Astrocyte (in vitro differentiated cells and primary cell): ENCODE data around the gene NPRL2. TPM values are rescaled to one million over a fixed set of nuclear protein-coding genes. Genes with fewer than 3 reads are reported as not detected.

Experiments
- DNase-seq: peaks from one replicate; pipeline ENCODE4 v3.0.0-alpha.2; 2010; ENCODE audit warnings: low read depth
- FAIRE-seq: peaks from 2 replicates; lab custom pipeline; 2011; peaks lifted over from hg19 to GRCh38; lab: Jason Lieb, UNC
- H2AFZ ChIP-seq: 2 replicates; pipeline ENCODE4 v1.6.0; 2012; ENCODE audit warnings: low read depth, low read length, inconsistent platforms
- H3K27ac ChIP-seq: 2 replicates; pipeline ENCODE4 v1.5.1; 2011; ENCODE audit warnings: low read depth, low read length, inconsistent platforms
- H3K27me3 ChIP-seq: 2 replicates; pipeline ENCODE4 v1.6.0; 2011; ENCODE audit warnings: low read length, inconsistent platforms; ENCODE audit not compliant: insufficient read depth
- H3K36me3 ChIP-seq: 2 replicates; pipeline ENCODE4 v1.5.1; 2011; ENCODE audit warnings: low read length, inconsistent platforms; ENCODE audit not compliant: insufficient read depth
- H3K4me1 ChIP-seq: 2 replicates; pipeline ENCODE4 v1.5.1; 2011; ENCODE audit warnings: low read length, inconsistent platforms; ENCODE audit not compliant: insufficient read depth
- H3K4me2 ChIP-seq: 2 replicates; pipeline ENCODE4 v1.6.0; 2012; ENCODE audit warnings: low read length, inconsistent platforms
- H3K4me3 ChIP-seq: 2 replicates; pipeline ENCODE4 v1.5.1; 2011; ENCODE audit warnings: low read depth, mild to moderate bottlenecking, low read length, inconsistent platforms; ENCODE audit not compliant: insufficient read depth
- H3K79me2 ChIP-seq: 2 replicates; pipeline ENCODE4 v1.6.0; 2012; ENCODE audit warnings: mild to moderate bottlenecking, low read length, inconsistent platforms; ENCODE audit not compliant: insufficient read depth
- H3K9ac ChIP-seq: 2 replicates; pipeline ENCODE4 v1.6.0; 2012; ENCODE audit warnings: mild to moderate bottlenecking, low read length, inconsistent platforms
- H3K9me3 ChIP-seq: 2 replicates; pipeline ENCODE4 v1.5.1; 2012; ENCODE audit warnings: low read depth, mild to moderate bottlenecking, low read length, inconsistent platforms; ENCODE audit not compliant: insufficient read depth
- H4K20me1 ChIP-seq: 2 replicates; pipeline ENCODE4 v1.6.0; 2012; ENCODE audit warnings: low read length, inconsistent platforms; ENCODE audit not compliant: insufficient read depth
- H3K27ac Mint-ChIP-seq: one replicate; pipeline ENCODE4 v1.8.0; 2021; ENCODE audit warnings: mild to moderate bottlenecking, mixed read lengths; ENCODE audit not compliant: unreplicated experiment
- H3K27me3 Mint-ChIP-seq: one replicate; pipeline ENCODE4 v1.8.0; 2021; ENCODE audit warnings: low read depth, mixed read lengths; ENCODE audit not compliant: unreplicated experiment
- H3K36me3 Mint-ChIP-seq: one replicate; pipeline ENCODE4 v1.8.0; 2021; ENCODE audit warnings: low read depth, mixed read lengths; ENCODE audit not compliant: unreplicated experiment
- H3K4me1 Mint-ChIP-seq: one replicate; pipeline ENCODE4 v1.8.0; 2021; ENCODE audit warnings: low read depth, mixed read lengths; ENCODE audit not compliant: unreplicated experiment
- H3K4me3 Mint-ChIP-seq: one replicate; pipeline ENCODE4 v1.8.0; 2021; ENCODE audit warnings: mild to moderate bottlenecking, moderate library complexity, mixed read lengths; ENCODE audit not compliant: unreplicated experiment
- H3K9me3 Mint-ChIP-seq: one replicate; pipeline ENCODE4 v1.8.0; 2021; ENCODE audit warnings: mild to moderate bottlenecking, mixed read lengths; ENCODE audit not compliant: unreplicated experiment
- CTCF ChIP-seq: IDR thresholded peaks from 2 replicates; pipeline ENCODE4 v1.5.1; 2011; ENCODE audit warnings: low read depth, mild to moderate bottlenecking, inconsistent platforms, low read length, moderate library complexity; ENCODE audit not compliant: insufficient read depth
- EZH2 ChIP-seq: IDR thresholded peaks from 2 replicates; pipeline ENCODE4 v1.6.1; 2012; ENCODE audit warnings: mild to moderate bottlenecking, low read length, inconsistent platforms; ENCODE audit not compliant: insufficient read depth
- total RNA-seq: library from RNA; stranded (reverse); gene quantifications from 2 replicates; pipeline ENCODE4 v1.2.1, GENCODE V29; 2021

NPRL2 gene
- total RNA-seq, 1 donor from 2014 or later: 15.7 TPM

DNA sequence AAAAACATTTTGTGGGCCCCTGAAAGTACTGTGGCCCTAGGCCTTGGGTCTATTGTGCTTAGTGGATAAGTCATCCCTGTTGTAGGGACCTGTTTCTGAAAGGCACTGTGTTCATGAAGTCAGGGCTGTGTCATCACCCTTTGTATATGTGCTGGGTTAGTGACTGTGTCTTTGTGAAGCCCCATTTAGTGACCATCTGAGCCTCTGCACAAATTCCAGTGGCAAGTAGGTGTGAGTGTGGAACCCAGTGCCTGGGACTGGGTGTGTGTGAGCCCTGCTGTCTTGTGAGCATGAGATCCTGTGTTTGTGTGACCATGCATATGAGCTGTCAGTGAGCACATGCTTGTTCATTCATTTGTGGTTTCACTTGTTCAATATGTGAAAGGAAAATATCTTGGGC is 46.0 kb downstream of the NPRL2 start:
- Histone ChIP-seq H3K9ac (no peak overlapping the region), H3K27ac (no peak overlapping the region), H3K4me3 (no peak overlapping the region), H3K27me3 (no peaks in the 10 kb centered on the region), H3K4me1 (peaks cover 8% of the 10 kb centered on the region), H3K36me3 (no peaks in the 10 kb centered on the region), H2AFZ (no peak overlapping the region), H4K20me1 (no peaks in the 10 kb centered on the region), H3K9me3 (peaks cover 2% of the 10 kb centered on the region), H3K4me2 (no peak overlapping the region), H3K79me2 (no peaks in the 10 kb centered on the region)
- TF ChIP-seq CTCF: no peak
- no peak for TF ChIP-seq EZH2
- no peak for DNase-seq
- Mint-ChIP-seq H3K4me3 (no peak overlapping the region), H3K36me3 (peaks cover 6% of the 10 kb centered on the region), H3K27me3 (no peaks in the 10 kb centered on the region), H3K27ac (no peak overlapping the region), H3K9me3 (no peaks in the 10 kb centered on the region), H3K4me1 (peaks cover 8% of the 10 kb centered on the region)
- no peak for FAIRE-seq

GRCh38 chr3:50303013-50303815 is 47.4 kb downstream of the NPRL2 start, which contains the start of gene HYAL1:
TSS of gene HYAL1 (minus strand) at chr3:50303574. CDS start at chr3:50302956, 618 bp downstream.
- H3K27ac ChIP-seq: no peak within 1 kb of the TSS
- H3K27ac Mint-ChIP-seq: peak within 1 kb of the TSS; percentile 69
- H3K4me3 Mint-ChIP-seq: no peak within 1 kb of the TSS
- no peaks in the 10 kb centered on the region for H4K20me1 ChIP-seq
- no peak within 1 kb of the TSS for H2AFZ ChIP-seq
- no peaks in the 10 kb centered on the region for H3K9me3 Mint-ChIP-seq
- TF ChIP-seq CTCF: no peak
- TF ChIP-seq EZH2: no peak
- no peak within 1 kb of the TSS for H3K4me2 ChIP-seq
- H3K4me1 Mint-ChIP-seq: peaks cover 8% of the 10 kb centered on the region
- H3K27me3 Mint-ChIP-seq: no peaks in the 10 kb centered on the region
- H3K79me2 ChIP-seq: no peaks in the 10 kb centered on the region
- DNase-seq (no peak), FAIRE-seq (no peak)
- H3K27me3 ChIP-seq: no peaks in the 10 kb centered on the region
- H3K9ac ChIP-seq: no peak within 1 kb of the TSS
- peaks cover 15% of the 10 kb centered on the region for H3K4me1 ChIP-seq
- H3K9me3 ChIP-seq: no peaks in the 10 kb centered on the region
- peaks cover 4% of the 10 kb centered on the region for H3K36me3 Mint-ChIP-seq
- H3K4me3 ChIP-seq: no peak within 1 kb of the TSS
- H3K36me3 ChIP-seq: no peaks in the 10 kb centered on the region
